ENCODE measurements around the gene SLC6A20. TPM values are rescaled to one million over a fixed set of nuclear protein-coding genes. Genes with fewer than 3 reads are reported as not detected.

SLC6A20 gene
- total and polyA plus RNA-seq, 2 experiments from 2014 or later = 0.05 to 0.14 TPM

DNA sequence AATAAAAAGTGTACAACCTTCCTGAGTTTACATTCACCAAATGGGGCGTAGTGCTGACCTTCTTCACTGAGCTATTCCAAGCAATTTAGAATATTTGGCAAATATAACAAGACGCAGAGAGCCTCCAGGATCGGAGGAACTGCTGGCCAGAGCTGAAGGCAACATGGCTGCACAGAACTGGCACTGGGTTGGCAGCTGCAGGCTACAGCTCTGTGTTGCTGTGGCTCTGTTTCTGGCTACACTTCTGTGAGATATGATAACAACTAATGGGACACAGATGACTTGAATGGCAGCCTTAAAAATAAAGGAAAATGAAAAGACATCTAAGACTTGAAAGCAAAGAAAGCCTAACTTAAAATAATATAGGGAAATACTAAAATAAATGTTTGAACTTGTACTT lies 10.8 kb upstream of the SLC6A20 start:
- TF ChIP-seq EZH2phosphoT487 (IDR thresholded peaks at IDR 0.05; ENCODE audit: unreplicated experiment) (no peak), ETS1 (IDR thresholded peaks at IDR 0.05) (no peak), POLR2AphosphoS5 (IDR thresholded peaks at IDR 0.05; ENCODE audit: low read depth) (no peak), CREB1 (CRISPR knock-in tag; IDR thresholded peaks at IDR 0.05; ENCODE audit: low read depth) (no peak), ZNF331 (CRISPR knock-in tag; IDR thresholded peaks at IDR 0.05; ENCODE audit: low read depth) (no peak), EZH2 (IDR thresholded peaks at IDR 0.05; ENCODE audit: low read depth, unreplicated experiment) (no peak), REST (IDR thresholded peaks at IDR 0.05; ENCODE audit: unreplicated experiment) (no peak), JUNB (IDR thresholded peaks at IDR 0.05; ENCODE audit: unreplicated experiment) (no peak), ZNF114 (CRISPR knock-in tag; IDR thresholded peaks at IDR 0.05) (no peak), NANOG (IDR thresholded peaks at IDR 0.05; ENCODE audit: borderline replicate concordance) (no peak), STAT1 (IDR thresholded peaks at IDR 0.05; ENCODE audit: unreplicated experiment) (no peak)
- TF ChIP-seq, protein P1, sequence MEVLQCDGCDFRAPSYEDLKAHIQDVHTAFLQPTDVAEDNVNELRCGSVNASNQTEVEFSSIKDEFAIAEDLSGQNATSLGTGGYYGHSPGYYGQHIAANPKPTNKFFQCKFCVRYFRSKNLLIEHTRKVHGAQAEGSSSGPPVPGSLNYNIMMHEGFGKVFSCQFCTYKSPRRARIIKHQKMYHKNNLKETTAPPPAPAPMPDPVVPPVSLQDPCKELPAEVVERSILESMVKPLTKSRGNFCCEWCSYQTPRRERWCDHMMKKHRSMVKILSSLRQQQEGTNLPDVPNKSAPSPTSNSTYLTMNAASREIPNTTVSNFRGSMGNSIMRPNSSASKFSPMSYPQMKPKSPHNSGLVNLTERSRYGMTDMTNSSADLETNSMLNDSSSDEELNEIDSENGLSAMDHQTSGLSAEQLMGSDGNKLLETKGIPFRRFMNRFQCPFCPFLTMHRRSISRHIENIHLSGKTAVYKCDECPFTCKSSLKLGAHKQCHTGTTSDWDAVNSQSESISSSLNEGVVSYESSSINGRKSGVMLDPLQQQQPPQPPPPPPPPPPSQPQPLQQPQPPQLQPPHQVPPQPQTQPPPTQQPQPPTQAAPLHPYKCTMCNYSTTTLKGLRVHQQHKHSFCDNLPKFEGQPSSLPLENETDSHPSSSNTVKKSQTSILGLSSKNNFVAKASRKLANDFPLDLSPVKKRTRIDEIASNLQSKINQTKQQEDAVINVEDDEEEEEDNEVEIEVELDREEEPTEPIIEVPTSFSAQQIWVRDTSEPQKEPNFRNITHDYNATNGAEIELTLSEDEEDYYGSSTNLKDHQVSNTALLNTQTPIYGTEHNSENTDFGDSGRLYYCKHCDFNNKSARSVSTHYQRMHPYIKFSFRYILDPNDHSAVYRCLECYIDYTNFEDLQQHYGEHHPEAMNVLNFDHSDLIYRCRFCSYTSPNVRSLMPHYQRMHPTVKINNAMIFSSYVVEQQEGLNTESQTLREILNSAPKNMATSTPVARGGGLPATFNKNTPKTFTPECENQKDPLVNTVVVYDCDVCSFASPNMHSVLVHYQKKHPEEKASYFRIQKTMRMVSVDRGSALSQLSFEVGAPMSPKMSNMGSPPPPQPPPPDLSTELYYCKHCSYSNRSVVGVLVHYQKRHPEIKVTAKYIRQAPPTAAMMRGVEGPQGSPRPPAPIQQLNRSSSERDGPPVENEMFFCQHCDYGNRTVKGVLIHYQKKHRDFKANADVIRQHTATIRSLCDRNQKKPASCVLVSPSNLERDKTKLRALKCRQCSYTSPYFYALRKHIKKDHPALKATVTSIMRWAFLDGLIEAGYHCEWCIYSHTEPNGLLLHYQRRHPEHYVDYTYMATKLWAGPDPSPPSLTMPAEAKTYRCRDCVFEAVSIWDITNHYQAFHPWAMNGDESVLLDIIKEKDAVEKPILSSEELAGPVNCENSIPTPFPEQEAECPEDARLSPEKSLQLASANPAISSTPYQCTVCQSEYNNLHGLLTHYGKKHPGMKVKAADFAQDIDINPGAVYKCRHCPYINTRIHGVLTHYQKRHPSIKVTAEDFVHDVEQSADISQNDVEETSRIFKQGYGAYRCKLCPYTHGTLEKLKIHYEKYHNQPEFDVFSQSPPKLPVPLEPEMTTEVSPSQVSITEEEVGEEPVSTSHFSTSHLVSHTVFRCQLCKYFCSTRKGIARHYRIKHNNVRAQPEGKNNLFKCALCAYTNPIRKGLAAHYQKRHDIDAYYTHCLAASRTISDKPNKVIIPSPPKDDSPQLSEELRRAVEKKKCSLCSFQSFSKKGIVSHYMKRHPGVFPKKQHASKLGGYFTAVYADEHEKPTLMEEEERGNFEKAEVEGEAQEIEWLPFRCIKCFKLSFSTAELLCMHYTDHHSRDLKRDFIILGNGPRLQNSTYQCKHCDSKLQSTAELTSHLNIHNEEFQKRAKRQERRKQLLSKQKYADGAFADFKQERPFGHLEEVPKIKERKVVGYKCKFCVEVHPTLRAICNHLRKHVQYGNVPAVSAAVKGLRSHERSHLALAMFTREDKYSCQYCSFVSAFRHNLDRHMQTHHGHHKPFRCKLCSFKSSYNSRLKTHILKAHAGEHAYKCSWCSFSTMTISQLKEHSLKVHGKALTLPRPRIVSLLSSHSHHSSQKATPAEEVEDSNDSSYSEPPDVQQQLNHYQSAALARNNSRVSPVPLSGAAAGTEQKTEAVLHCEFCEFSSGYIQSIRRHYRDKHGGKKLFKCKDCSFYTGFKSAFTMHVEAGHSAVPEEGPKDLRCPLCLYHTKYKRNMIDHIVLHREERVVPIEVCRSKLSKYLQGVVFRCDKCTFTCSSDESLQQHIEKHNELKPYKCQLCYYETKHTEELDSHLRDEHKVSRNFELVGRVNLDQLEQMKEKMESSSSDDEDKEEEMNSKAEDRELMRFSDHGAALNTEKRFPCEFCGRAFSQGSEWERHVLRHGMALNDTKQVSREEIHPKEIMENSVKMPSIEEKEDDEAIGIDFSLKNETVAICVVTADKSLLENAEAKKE (CRISPR knock-in tag; IDR thresholded peaks at IDR 0.05) = no peak
- TF ChIP-seq, protein P2, sequence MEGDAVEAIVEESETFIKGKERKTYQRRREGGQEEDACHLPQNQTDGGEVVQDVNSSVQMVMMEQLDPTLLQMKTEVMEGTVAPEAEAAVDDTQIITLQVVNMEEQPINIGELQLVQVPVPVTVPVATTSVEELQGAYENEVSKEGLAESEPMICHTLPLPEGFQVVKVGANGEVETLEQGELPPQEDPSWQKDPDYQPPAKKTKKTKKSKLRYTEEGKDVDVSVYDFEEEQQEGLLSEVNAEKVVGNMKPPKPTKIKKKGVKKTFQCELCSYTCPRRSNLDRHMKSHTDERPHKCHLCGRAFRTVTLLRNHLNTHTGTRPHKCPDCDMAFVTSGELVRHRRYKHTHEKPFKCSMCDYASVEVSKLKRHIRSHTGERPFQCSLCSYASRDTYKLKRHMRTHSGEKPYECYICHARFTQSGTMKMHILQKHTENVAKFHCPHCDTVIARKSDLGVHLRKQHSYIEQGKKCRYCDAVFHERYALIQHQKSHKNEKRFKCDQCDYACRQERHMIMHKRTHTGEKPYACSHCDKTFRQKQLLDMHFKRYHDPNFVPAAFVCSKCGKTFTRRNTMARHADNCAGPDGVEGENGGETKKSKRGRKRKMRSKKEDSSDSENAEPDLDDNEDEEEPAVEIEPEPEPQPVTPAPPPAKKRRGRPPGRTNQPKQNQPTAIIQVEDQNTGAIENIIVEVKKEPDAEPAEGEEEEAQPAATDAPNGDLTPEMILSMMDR (conservative IDR thresholded peaks at IDR 0.05; ENCODE audit: low read depth in 2 of 2) = no peak
- Histone ChIP-seq H2AFZ (no peak overlapping the region), H3K4me3 (no peak overlapping the region), H3K79me2 (replicated peaks; ENCODE audit: insufficient read depth) (no peaks in the 10 kb centered on the region), H4K20me1 (replicated peaks; ENCODE audit: insufficient read depth) (no peaks in the 10 kb centered on the region), H3F3A (replicated peaks; ENCODE audit: low read depth) (no peaks in the 10 kb centered on the region), H3K9me2 (ENCODE audit: insufficient read depth) (no peaks in the 10 kb centered on the region), H3K27me3 (ENCODE audit: insufficient read depth) (no peaks in the 10 kb centered on the region), H3K4me2 (no peak overlapping the region), H3K36me3 (ENCODE audit: insufficient read depth) (no peaks in the 10 kb centered on the region), H3K27ac (ENCODE audit: low read depth) (no peak overlapping the region), H3K4me1 (ENCODE audit: insufficient read depth) (no peaks in the 10 kb centered on the region)
- no peak overlapping the region for H3K4me3 Mint-ChIP-seq
- DNase-seq (ENCODE audit: low spot score) = no peak
- no peaks in the 10 kb centered on the region for H3K27me3 Mint-ChIP-seq (ENCODE audit: insufficient read depth, low read depth, poor library complexity)
- no peak for ATAC-seq
- H3K27ac Mint-ChIP-seq = no peak overlapping the region
- no peaks in the 10 kb centered on the region for H3K9me3 Mint-ChIP-seq
- H3K36me3 Mint-ChIP-seq (ENCODE audit: low read depth) = no peaks in the 10 kb centered on the region
- no peaks in the 10 kb centered on the region for H3K4me1 Mint-ChIP-seq
